HG02852 (cell line): Measurements from ENCODE around the gene GPR35.
"Not testable (repeated sequence)": the region's sequence is repeated elsewhere in the genome, so short reads cannot be mapped to it uniquely, and the experiment has no call there.

Experiments
- ATAC-seq: cut with Tn5 transposase; IDR thresholded peaks from one replicate; pipeline ENCODE4 v1.9.1; 2021; ENCODE audit warnings: mild to moderate bottlenecking, moderate library complexity; ENCODE audit not compliant: unreplicated experiment

Gene GPR35

DNA sequence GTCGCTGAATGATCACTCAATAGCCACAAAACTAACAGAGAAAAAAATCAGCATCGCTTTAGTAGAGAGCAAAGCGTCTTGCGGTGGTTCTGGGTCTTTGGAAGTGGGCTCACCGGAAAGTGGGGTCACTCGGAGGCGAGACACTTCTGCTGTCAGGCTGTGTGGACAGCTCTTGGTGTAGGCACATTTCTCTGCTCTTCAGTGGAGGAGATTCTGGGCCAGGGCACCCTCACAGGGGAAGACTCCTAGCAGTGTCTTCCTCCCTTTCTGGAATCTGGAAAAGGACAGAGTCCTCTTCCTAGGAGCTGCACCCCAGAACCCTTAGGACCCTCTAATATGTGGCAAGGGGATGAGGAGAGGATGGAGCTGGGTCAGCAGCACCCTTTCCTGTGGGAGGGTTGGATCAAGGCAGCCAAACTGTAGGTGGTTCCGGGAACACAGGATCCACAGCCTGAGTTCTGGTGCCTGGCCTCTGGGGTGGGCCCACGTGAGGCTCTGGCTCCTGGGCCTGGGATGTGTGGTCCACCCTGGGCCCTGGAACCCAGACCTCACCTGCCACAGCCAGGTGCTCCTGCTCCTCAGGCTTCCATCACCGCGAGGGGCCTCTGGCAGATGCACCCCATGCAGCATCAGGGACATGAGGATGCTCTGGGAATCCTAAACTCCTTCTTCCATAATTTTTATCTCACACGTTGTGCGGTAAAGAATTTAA lies 25.1 kb downstream of the GPR35 start:
- no peak for ATAC-seq

- no peak for ATAC-seq
These were observed 25.9 kb downstream of the GPR35 start for GRCh38 chr2:240651185-240651584.

DNA sequence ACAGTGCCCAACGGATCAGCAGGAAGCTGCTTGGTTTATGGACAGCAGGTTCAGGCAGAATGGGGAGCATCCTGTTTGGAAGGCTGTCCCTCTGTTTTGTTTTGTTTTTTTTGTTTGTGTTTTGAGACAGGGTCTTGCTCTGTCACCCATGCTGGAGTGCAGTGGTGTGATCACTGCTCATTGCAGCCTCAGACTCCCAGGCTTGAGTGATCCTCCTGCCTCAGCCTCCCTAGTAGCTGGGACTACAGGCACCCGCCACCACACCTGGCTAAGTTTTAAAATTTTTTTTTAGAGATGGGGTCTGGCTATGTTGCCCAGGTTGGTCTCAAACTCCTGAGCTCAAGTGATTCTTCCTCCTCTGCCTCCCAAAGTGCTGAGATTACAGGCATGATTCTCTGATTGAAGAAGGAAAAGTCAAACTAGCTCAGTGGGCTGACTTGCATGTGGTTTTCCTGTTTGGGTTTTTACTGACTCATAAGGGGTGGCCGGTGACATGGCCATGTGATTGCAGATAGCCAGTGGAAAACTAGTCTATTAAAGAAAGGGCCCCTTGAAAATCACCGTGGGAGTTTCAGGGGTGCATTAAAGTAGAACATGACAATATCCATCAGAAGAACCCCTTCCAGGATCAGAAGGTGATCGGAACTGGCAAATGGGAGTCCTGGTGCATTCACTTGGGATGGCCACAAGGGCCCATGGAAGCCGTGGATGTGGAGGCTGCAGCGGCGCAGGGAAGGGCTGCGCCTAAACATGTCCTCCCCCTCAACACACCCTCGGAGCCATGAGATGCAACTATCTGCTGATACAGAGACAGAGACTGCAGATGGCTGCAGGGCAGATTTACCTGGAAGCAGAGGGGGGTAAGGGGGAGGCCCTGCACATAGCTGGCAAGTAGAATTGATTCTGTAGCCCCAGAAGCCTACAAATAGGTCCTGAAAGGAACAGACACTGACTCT lies 30.9 kb downstream of the GPR35 start:
- no peak for ATAC-seq

- not testable (repeated sequence) for ATAC-seq
These were observed 34.6 kb downstream of the GPR35 start for GRCh38 chr2:240659883-240660282.

GRCh38 chr2:240662681-240663080 lies 37.4 kb downstream of the GPR35 start:
- no peak for ATAC-seq

DNA sequence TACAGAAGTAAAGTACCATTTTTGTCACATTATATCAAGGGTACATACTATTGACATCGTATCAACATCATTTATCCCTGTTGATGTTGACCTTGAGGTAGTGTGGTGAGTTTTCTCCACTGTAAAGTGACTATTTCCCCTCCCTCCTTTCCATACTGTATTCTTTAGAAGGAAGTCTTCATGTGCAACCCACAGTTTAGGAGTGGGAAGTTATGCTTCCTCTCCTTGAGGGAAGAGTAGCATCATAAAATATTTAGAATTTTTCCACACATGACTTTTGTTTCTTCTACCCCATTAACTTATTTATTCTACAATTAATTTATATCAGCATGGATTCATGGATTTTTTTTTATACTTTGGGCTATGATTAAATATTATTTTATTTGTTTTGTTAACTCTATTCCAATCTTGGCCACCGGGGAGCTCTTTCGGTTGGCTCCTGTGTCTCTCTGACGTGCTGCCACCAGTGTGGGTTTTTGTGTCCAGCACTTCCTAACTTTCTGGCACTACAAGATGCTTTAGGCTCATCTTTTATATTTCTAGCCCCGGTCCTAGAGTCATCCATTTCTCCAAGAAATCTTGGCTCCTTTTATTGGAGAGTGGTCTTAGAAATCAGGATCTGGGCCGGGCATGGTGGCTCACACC lies 38.4 kb downstream of the GPR35 start:
- no peak for ATAC-seq

DNA sequence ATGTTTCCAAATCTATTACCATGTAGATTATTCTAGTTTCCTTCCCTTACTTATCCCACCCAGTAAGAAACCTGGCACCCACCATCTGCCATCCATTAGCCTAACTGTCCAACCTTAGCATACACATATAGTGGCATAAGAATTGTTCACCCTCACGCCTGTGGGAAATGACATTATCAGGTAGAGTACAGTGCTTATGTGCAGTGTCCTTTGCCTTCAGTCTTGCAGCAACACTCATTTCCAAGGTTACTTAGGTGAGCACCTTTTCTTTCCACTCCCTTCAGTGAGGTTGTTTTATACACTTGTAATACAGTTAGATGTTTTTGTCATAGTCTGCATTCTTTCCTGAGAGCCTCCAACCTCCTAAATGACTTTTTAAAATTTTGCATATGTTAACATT lies 39.3 kb downstream of the GPR35 start:
- no peak for ATAC-seq

GRCh38 chr2:240670402-240670801 lies 45.1 kb downstream of the GPR35 start:
- ATAC-seq, result no peak

DNA sequence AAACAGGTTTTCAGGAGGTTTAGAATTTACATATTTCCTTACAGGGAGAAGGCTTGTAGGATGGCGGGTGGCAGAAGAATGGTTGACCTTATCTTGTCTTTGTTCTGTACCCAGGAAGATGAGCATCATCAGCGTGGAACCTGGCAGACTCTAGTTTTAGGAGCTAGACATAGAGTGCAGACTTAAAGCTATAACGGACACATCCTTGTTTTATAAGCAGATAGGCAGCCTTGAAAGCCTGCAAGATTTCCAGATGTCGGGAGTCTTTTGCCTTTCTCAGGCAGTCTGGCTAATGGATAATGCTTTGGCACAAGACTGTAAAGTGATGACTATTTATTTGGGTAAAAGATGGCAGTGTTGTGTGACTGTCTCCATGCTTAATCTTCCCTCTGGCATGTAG lies 45.7 kb downstream of the GPR35 start:
- no peak for ATAC-seq

- no peak for ATAC-seq
These were observed 46.9 kb downstream of the GPR35 start for GRCh38 chr2:240672076-240672700.

DNA sequence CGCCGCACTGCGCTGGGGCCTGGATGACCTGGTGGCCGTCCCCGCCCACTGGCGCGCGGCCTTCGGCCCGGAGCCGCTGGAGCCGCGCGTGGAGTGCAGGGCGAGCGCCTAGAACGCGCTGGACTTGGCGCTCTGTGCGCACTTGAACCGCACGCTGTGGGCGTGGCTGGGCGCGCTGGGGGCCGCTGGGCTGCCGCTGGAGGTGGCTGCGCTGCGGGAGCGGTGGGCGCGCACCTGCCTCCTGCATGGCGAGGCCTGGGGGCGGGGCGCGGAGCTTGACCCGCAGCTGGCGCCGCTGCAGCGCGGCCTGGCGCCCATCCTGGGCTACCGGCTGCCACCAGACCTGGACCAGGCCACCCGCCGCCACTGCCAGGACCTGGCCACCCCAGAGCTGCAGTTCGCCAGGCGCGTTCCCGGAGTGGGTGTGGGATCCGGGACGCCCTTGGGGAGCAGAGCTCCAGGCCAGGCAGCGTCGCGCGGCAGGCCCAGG lies 47.5 kb downstream of the GPR35 start:
- no peak for ATAC-seq

DNA sequence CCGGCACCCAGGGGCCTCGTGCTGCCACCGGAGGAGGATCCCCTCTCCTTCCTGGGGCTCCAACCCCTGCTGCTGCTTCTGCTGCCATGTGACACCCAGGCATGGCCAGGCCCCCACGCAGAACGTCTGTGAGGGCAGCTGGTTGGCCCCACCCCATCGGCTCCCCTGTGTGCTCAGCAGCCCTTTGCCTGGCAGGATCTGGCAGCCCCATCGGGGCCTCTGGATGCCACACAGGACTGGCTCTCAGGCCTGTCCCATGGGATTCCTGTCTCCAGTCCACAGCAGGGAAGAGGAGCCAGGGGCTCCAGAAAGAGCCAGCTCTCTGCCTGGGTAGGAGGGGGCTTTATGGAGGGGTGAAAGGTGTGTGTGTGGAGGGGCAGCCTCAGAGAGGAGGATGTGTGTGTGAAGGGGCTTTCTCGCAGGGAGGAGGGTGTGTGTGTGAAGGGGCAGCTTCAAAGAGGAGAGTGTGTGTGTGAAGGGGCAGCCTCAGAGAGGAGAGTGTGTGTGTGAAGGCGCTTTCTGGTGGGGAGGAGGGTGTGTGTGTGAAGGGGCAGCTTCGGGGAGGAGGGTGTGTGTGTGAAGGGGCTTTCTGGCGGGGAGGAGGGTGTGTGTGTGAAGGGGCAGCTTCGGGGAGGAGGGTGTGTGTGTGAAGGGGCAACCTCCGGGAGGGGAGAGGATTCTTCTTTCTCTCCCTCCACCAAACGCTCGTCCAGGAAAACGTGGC lies 49.3 kb downstream of the GPR35 start:
- ATAC-seq, result not testable (repeated sequence)

DNA sequence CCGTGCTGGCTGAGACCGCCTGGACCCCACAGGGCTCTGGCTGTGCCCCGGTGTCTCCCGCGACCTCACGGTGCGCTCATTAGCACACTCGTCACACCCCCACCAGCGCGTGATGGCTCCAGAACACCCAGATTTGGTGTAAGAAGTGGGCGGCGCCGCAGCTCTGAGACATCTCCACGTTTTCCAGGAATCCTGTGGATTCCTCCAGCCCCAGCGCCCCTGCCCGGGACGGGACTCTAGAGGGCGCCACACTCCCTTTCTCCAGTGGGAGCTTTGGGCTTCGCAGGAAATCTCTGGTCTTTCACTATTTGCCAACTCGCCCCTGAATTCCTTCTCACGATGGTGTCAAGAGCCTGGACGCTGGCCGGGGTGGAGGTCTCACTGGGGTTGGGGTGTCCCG lies 50.1 kb downstream of the GPR35 start:
- not testable (repeated sequence) for ATAC-seq

- not testable (repeated sequence) for ATAC-seq
These were observed 52.8 kb downstream of the GPR35 start for GRCh38 chr2:240678043-240678442.

- ATAC-seq, result not testable (repeated sequence)
These were observed 53.6 kb downstream of the GPR35 start for GRCh38 chr2:240678909-240679308.

DNA sequence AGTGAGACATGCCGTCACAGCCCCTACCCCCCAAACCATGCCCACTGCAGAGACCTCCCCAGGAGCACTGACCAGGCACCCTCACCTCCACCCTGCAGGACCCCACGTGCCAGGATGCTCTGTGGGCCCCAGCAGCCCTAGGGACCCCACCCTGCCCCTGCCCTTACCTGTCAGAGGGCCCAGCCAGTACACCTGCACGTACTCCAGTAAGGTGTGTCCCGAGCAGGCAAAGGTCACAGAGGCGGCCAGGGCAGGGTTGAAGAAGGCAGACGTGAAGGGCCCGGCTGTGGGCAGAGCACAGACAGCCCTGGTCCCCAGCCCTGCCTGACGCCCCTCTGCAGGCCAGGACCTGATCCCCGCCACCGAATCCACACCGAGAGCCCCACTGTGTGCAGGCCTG lies 54.9 kb downstream of the GPR35 start:
- ATAC-seq, result not testable (repeated sequence)
